Colonic mucosa (tissue), 4 donors: ENCODE data around the gene NBEAL1. TPM values are rescaled to one million over a fixed set of nuclear protein-coding genes. Genes with fewer than 3 reads are reported as not detected.
"Not testable (repeated sequence)": the region's sequence is repeated elsewhere in the genome, so short reads cannot be mapped to it uniquely, and the experiment has no call there.

ENCODE experiments used
- DNase-seq: peaks from one replicate; pipeline ENCODE4 v3.0.0-alpha.2; 2020
- H3K27ac ChIP-seq: fragments of 200-600 bp; one replicate; pipeline ENCODE4 v1.8.0; 2021
- H3K27me3 ChIP-seq: fragments of 200-600 bp; one replicate; pipeline ENCODE4 v1.8.0; 2021
- H3K36me3 ChIP-seq: fragments of 200-600 bp; one replicate; pipeline ENCODE4 v1.8.0; 2021
- H3K4me1 ChIP-seq: fragments of 200-600 bp; one replicate; pipeline ENCODE4 v1.8.0; 2021; ENCODE audit warnings: mild to moderate bottlenecking
- H3K4me3 ChIP-seq: fragments of 200-600 bp; one replicate; pipeline ENCODE4 v1.8.0; 2021
- H3K9ac ChIP-seq, 2 donors: one replicate each; pipeline ENCODE4 v1.7.0; 2013; ENCODE audit warnings: control low read depth in 2 of 2, low read depth in 2 of 2, low read length in 2 of 2
- H3K9me3 ChIP-seq: fragments of 200-600 bp; one replicate; pipeline ENCODE4 v1.8.0; 2021
- intact Hi-C: fragments of 100-400 bp; cut with DNase I; formaldehyde crosslinking; loops from one replicate; pipeline ENCODE4 v1.14.1; 2022
- total RNA-seq, 2 donors: library from RNA; stranded (reverse); fragmentation: NEBNext Ultra II Directional in 1 of 2; extraction: Animal tissue kit (Norgen Biotek cat#: 25700) in 1 of 2; gene quantifications; one replicate each; pipeline ENCODE4 v1.2.1, GENCODE V29; 2021
- TF ChIP-seq, protein P1 (sequence below): fragments of 200-600 bp; IDR thresholded peaks from one replicate; pipeline ENCODE4 v1.8.0; 2022; ENCODE audit warnings: antibody characterized with exemption, mild to moderate bottlenecking
- donor health status: healthy.
- donor health status: DM: no; HTN: no; CAD: no.
- donor health status: DM: no; HTN: no; CAD: no.

The NBEAL1 gene
- total RNA-seq, 2 donors from 2014 or later, result 61.8 to 72.7 TPM

DNA sequence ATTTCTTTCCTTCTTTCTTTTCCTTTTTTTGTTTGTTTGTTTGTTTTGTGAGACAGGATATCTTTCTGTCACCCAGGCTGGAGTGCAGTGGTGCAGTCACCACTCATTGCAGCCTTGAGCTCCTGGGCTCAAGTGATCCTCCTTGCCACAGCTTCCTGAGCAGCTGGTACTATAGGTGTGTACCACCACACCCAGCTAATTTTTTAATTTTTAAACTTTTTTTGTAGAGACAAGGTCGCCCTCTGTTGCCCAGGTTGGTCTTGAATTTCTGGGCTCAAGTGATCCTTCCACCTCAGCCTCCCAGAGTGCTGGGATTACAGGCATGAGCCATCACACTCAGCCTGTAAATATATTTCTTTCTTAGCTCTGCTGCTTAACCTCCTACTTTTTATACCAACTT lies 140.7 kb downstream of the NBEAL1 start:
- no peaks in the 10 kb centered on the region for H3K36me3 ChIP-seq
- intact Hi-C loops, result no loop called here

DNA sequence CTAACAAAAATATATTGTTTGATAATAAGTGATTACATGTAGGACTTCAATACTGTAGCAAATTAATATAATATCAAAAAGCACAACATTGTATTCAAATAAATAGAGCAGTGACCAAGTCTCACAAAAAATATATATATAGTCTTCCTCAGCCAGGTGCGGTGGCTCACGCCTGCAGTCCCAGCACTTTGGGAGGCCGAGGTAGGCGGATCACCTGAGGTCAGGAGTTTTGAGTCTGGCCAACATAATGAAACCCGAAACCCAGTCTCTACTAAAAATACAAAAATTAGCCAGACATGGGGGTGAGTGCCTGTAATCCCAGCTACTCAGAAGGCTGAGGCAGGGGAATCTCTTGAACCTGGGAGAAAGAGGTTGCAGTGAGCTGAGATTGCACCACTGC lies 148.0 kb downstream of the NBEAL1 start:
- H3K27me3 ChIP-seq, H3K4me3 ChIP-seq, H3K9ac ChIP-seq, DNase-seq, H3K36me3 ChIP-seq, intact Hi-C loops, H3K27ac ChIP-seq, H3K4me1 ChIP-seq, H3K9me3 ChIP-seq: not testable (repeated sequence)

More for the DNA sequence above, 140.7 kb downstream of the NBEAL1 start:
- Histone ChIP-seq H3K27ac (no peak overlapping the region), H3K9me3 (no peaks in the 10 kb centered on the region), H3K9ac (no peak overlapping the region), H3K4me1 (no peaks in the 10 kb centered on the region), H3K27me3 (no peaks in the 10 kb centered on the region), H3K4me3 (no peak overlapping the region)
- DNase-seq, result no peak
- TF ChIP-seq, protein P1, sequence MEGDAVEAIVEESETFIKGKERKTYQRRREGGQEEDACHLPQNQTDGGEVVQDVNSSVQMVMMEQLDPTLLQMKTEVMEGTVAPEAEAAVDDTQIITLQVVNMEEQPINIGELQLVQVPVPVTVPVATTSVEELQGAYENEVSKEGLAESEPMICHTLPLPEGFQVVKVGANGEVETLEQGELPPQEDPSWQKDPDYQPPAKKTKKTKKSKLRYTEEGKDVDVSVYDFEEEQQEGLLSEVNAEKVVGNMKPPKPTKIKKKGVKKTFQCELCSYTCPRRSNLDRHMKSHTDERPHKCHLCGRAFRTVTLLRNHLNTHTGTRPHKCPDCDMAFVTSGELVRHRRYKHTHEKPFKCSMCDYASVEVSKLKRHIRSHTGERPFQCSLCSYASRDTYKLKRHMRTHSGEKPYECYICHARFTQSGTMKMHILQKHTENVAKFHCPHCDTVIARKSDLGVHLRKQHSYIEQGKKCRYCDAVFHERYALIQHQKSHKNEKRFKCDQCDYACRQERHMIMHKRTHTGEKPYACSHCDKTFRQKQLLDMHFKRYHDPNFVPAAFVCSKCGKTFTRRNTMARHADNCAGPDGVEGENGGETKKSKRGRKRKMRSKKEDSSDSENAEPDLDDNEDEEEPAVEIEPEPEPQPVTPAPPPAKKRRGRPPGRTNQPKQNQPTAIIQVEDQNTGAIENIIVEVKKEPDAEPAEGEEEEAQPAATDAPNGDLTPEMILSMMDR, result no peak

DNA sequence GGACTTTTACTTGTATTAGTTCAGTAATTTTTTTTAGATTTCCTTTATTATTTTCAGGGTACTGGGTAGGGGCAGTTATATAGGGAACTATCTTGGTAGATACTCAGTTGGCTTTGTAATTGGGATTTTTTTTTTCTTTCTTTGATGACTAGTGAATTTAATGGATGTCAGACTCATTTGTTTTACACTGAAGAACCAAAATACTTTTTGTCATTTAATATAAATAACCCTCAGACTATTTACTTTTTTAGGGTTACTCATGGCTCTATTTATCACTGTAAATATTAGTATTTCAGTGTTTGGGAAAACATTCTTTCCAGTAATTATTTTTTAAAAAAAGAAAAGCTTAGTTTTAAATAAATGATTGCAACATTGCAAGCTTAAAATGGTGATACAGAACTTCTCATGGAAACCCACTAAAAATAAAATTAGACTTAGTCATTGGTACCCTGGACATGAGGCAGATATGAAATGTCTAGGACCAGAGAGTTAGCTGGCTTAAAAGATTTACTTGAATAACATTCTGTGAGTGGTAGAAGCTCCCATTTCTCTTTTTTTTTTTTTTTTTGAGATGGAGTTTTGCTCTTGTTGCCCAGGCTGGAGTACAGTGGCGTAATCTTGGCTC lies 149.7 kb downstream of the NBEAL1 start:
- H3K36me3 ChIP-seq, result no peaks in the 10 kb centered on the region
- no peak overlapping the region for H3K9ac ChIP-seq
- no peaks in the 10 kb centered on the region for H3K9me3 ChIP-seq
- no peak overlapping the region for H3K4me3 ChIP-seq
- TF ChIP-seq, protein P1, result no peak
- no peaks in the 10 kb centered on the region for H3K4me1 ChIP-seq
- DNase-seq, result no peak
- no peak overlapping the region for H3K27ac ChIP-seq
- no peaks in the 10 kb centered on the region for H3K27me3 ChIP-seq
- intact Hi-C loops, result no loop called here

DNA sequence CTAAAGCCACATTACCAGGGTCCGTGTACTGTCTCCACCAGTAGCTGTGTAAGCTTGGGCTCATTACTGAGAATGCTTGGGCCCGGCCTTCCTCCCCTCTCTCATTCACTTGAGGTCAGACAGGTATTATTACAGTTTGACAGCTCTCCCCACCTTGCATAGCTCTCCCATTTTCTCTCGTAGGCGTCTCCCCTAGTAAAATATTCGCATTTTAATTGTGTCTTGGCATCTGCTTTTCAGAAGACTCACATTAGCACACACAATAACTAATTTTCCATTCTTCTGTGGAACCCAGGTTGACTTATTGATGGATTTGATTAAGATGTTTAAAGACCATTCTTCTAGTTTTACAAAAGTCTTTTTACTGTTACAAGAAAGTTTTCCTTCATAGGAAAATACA lies 153.1 kb downstream of the NBEAL1 start:
- Histone ChIP-seq H3K4me3 (no peak overlapping the region), H3K9ac (no peak overlapping the region), H3K4me1 (no peaks in the 10 kb centered on the region), H3K36me3 (no peaks in the 10 kb centered on the region), H3K27ac (no peak overlapping the region), H3K9me3 (no peaks in the 10 kb centered on the region), H3K27me3 (no peaks in the 10 kb centered on the region)
- no peak for DNase-seq
- TF ChIP-seq, protein P1, result no peak
- intact Hi-C loops, result no loop called here

DNA sequence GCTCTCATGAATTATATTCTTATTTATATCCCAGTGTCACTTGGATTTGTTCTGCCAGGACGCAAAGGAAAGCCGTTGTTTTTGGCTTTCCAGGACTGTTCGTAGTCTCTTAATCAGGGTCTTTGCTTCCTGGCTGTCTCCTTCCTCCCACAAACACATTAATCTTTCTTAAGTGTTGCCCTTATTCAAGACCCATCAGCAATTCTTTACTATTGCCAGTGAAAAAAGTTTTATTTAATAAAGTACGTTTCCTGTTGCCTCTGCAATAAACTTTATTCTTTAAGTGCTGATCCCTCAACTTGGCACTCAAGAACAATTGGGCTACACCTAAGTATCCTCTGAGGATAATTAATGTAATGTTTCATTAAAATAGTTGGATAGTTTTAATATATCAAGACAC lies 155.8 kb downstream of the NBEAL1 start:
- Histone ChIP-seq H3K27me3 (no peaks in the 10 kb centered on the region), H3K27ac (no peak overlapping the region), H3K36me3 (no peaks in the 10 kb centered on the region), H3K9ac (no peak overlapping the region), H3K4me1 (no peaks in the 10 kb centered on the region), H3K4me3 (no peak overlapping the region), H3K9me3 (no peaks in the 10 kb centered on the region)
- DNase-seq, result no peak
- TF ChIP-seq, protein P1, result no peak
- intact Hi-C loops, result no loop called here

DNA sequence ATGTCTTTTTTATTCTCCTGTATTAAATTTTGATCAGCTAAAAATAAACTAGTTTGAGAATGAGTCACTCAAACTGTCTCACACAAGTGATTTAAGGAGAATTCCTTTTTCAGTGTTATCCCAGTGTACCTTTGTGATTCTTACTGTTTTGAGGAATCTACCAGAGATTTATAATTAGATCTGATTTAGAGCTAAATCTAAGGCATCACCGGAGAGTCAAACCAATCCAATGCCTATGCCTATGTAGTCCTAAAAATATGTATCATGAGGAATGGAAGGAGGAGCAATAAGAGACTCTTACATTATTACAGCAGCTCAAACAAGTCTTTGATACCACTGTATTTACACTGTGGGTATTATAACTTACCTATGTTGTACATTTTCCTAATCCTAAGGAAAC lies 160.7 kb downstream of the NBEAL1 start:
- no peak overlapping the region for H3K9ac ChIP-seq
- TF ChIP-seq, protein P1, result no peak
- no peaks in the 10 kb centered on the region for H3K36me3 ChIP-seq
- intact Hi-C loops, result no loop called here
- no peak overlapping the region for H3K27ac ChIP-seq
- H3K4me1 ChIP-seq, result no peaks in the 10 kb centered on the region
- no peaks in the 10 kb centered on the region for H3K27me3 ChIP-seq
- no peaks in the 10 kb centered on the region for H3K9me3 ChIP-seq
- DNase-seq, result no peak
- H3K4me3 ChIP-seq, result no peak overlapping the region
